Superior temporal gyrus (tissue), 1 donor: Measurements from ENCODE around the gene PEMT.

Experiments used
- DNase-seq: peaks from one replicate; pipeline ENCODE4 v3.0.0-alpha.2; 2016; ENCODE audit errors: extremely low spot score

The PEMT gene

DNA sequence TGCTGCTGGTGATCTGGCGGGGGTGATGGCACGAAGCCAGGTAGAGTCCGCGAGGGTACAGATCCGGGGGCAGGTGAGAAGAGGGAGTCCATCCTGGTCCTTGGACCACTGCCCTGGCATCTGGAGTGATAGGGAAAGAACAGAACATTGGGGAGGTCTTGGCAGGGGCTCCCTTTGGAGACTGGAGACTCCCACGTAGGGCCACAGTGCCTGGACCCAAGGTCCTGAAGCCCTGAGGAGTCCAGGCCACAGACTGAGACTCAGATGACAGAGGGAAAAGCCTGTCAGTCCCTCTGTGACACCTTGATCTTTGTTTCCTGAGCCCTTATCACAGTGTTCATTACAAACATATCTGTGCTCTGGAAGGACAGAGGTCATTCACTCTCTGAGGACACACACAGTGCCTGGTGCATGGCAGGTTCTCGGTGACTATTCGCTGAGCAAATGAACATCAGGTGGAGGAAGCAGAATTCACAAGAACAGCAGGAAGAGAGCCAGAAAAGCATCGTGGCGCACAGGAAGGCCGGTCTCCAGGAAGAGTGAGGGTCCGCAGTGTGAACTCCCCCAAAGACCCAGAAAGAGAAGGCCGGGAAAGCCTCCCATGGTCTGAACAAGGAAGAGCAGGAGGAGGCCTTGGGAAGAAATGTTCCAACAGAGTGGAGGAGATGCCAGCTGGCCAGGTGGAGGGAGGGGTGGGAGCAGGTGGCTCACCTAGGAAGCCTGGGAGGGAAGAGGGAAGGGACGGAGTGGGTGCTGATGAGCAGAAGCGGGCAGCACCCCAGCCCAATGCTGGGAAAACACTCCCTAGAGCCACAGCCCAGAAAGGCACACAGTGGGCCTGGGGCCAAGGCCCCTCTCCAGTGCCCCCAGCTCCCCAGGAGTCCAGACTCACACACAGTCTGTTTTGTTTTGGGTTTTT lies 20.5 kb downstream of the PEMT start:
- no peak for DNase-seq

DNA sequence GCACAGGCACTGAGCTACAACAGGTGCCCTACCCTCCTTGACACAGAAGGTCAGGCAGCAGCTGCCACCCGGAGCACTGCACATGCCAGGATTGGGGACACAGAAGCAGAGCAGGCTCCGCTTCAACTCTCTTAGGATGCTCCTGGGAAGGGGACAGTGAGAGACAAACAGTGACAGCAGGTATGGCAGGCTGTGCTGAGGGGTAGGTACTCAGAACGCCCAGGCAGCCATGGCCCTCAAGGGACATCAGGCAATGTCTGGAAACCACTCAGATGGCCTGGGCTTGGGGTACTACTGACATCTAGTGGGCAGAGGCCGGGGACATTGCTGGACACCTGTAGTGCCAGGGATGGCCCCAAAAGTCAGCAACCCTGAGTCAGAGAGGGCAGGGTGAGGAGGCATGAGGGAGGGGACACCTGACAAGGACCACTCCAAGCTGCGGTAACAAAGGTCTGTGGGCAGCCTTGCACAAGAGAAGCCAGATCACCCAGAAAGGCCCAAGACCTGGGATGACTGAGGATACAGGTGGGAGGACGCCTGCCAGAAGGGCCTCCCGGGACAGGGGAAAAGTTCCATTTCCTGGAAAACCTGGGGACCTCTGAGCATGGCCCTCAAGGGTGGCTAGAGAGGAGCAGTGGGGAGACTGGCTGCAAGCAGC lies 21.2 kb downstream of the PEMT start:
- peak; percentile 45 for DNase-seq

DNA sequence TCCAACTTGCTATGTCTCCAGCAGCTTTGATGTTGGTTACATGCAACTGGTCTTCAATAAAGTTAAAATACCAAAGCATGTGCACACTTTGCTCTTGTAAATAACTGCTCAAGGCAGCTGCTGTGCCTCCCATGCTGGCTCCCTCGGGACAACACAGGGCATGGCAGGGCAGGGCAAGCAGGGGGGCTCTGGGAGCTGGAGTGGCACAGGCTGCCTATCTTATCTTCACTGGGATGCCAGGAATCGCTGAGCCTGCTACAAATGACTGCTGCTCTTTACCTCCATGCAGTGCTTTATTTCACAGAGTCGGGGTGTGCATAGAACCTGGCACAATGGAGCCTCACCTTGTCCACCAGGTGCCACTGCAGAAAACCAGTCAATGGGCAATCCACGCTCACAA lies 21.8 kb downstream of the PEMT start:
- no peak for DNase-seq

DNA sequence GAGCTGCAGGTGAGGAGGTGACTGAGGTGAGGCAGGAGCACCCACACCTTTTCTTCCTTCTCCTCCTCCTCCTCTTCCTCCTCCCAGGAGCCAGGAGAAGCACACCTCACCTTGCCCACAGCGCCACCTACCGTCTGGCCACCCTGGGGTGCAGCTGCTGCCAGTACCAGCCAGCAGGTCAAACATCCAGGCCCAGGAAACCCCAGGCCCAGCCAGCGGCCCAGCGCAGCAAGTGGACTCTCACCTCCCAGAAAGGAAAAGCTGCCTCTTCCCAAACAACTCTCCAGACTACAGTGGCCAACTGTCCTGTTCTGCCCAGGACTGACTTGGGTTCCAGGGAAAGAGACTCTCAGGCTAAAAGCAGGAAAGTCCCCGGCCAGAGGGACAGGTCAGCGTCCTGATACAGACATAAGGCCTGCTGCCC lies 22.7 kb downstream of the PEMT start:
- DNase-seq, result peak; percentile 39

DNA sequence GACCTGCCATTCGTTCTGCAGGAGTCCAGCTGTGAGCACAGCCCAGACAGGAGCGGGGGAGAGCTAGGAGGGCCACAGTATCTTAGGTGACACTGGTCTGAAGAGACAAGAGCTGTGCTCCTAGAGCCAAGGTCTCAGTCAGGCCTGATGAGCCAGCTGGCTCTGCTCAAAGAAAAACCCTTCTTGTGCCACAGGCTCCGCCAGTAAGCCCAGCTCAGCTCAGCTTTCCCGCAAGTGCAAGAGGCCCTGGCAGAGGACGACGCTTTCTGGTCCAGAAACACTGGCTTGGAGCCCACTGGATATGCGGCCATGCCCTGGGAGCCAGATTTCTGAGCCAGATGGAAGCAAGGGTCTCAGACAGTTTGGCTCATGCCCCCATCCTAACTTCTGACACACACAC lies 23.9 kb downstream of the PEMT start:
- peak; percentile 46 for DNase-seq

DNA sequence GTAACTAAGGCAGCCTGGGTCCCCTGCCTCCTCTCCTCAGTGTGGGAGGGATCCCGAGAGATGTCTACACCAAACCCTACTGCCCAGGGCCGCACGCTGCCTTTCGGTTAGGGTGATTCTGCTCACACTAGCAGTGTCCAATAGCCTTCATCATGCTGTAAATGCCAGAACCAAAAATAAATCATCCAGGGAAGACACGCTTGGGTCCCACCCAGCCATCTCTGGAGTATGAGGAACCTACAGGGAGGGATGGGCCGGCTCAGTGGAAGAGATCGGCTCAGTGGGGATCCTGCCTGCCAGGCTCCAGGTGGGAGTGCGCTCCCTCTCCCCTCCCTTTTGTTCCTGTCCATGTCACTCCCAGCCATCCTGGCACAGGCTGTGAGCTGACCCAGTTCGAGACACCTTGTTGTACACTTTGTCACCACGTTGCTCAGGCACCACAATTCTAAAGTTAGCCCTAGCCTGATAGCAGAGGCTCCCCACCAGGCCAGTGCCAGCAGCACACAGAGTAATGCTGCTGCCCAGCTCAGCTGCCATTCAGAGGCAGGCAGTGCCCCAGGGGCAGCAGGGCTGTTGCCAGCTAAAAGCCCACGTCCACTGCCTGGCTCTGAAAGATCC lies 24.5 kb downstream of the PEMT start:
- DNase-seq, result no peak

DNA sequence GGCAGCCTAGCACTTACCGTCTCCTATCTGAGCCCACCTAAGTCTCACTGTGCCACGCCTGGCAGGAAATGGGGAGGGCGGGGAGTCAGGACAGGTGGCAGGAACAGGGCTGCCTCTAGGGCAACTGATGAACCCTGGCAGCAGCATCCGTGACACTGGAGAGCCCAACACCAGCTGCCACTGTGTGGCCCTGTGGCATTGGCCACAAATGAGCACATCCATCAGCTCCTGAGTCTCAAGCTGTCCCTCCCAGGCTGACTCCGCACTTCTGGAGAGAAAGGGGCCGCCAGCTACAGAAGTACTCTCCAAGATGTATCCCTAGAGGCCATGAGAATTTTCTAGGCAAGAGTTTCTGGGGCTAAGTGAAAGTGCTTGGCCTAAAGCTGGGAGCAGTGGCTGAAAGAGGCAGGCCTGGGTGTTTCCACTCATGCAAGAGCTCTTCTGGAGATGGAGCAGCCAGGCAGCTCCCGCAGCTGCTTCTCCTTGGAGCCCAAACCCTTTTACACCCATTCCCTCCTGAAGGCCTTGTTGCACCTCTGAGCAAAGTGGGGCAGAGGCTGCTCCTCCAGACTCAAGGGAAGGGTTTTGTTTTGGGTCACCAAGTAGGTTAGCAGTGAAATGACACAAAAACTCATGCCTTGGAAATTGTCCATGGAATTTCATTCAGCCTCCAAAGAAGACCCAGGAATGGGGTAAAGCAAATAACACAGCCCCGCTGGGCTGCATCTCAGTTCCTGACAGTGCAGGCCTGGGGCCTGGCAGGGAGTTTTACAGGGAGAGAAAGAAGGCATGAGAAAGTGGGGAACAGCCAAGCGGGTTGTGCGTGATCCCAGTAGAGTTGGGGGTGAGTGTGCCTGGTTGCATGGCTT lies 25.8 kb downstream of the PEMT start:
- no peak for DNase-seq

DNA sequence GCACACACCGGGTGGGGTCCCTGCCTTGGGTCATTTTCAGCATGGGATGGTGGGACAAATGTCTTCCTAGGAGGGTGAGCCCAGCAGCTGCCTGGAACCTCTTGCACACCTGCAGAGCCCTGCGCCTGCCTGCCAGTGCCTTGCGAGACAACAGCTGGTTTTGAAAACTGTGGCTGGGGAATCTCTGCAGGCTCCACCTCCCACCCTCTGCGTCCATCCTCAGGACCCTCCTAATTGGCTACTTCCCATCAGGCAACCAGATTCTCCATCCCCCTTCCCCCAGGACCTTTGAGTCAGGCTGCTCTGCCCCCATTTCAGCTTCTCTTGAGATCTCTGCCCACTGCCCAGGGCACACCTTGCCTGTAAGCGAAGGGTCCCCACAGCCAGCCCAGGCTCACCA lies 26.6 kb downstream of the PEMT start:
- DNase-seq, result no peak

DNA sequence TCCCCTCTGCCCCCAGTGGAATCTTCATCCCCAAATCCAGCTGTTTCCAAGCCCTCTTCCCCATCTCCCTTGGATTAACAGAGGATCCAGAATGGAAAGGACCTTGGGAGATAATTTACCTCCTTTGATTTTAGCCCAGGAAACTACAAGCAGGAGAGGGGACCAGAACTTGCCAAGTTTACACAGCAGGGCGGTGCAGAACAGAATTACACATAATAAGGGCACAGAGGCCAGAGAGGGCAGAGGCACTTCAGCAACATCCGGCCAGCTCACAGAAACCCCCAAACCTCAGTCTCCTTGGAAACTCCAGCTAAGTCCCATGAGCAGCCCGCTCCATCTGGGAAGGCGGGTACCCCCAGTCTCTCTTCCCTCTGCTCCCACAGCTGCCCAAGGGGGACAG lies 27.2 kb downstream of the PEMT start:
- no peak for DNase-seq

DNA sequence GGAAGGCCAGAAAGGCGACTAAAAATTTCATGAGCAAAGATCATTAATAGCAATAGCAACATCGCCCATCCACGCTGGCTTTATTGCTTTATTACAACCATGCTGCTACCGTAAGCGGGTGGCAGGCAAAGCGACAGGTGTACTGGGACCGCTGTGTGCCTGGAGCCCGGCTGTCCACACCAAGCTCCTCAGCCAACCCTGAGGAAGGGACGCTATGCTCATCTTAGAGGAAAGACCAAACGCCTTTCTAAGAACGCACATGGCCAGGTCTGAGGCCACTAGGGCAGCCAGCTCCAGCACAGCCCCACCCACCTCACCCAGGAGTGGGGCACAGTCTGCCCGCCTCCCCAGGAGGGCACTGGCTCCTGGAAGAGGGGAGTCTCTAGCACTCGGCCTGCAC lies 28.0 kb downstream of the PEMT start:
- DNase-seq, result no peak

DNA sequence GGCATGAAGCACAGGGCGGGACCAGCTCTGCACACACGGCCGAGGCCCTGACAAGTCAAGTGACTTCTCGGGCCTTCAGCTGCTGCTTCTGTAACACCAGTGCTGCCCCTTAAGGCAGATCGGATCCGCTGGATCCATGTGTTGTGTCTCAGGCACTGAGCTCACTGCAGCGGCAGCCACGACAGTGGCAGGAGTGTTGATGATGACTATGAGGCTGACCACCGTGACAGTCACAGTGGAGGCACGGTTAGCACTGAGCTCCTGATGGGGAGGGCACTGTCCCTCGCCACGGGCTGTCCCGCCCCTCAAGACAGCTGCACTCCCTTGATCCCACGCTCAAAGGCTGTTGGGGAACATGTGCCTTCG lies 29.4 kb downstream of the PEMT start:
- DNase-seq, result no peak

DNA sequence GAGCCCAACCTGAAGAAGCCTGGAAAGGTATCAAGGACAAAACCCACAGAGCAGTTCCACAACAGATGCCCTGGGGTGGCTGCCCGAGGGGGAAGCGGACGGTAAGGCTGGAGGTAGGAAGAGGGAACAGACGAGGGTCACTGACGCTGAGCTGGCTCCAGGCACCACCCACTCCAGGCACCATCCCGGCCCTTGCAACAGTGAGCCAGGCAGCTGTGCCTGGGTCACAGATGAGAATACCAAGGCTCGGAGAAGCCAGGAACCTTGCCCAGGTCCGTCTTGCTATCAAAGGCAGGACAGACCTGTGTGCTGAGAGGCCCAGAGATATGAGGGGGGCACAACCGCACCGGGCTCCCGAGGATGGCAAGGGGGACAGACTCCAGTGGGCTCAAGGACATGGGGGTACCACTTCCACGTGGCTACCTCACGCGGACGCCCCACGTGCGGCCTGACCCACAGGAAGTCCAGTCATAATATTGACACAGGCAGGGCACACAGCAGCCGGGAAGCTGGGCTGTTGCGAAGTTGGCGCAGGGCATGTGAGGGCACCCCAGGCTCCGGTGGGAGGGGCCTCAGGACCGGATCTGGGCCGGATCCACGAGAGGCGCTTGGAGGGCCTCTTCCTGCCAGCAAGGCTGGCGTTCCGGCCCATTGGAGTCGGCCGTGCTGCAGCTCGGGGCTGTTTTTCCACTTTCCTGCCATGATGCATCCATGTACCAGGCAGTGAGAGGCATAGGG lies 29.9 kb downstream of the PEMT start:
- no peak for DNase-seq

DNA sequence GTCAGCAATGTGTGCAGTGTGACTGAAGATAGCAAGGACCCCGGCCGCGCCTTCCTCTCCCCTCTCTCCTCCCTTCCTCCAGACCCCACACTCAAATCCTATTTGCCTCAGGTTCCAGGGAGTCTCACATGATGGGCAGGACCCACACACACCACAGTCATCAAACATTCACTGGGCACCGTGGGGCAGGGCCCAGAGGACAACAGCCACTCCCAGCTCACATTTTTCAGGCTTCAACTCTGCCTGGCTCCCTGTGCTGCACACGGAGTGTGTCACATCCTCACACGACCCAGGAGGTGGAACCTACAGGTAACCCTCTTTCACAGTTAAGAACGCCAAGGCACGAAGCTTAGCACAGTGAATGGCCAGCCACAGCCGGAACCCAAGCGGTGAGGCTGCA lies 30.5 kb downstream of the PEMT start:
- DNase-seq, result no peak

DNA sequence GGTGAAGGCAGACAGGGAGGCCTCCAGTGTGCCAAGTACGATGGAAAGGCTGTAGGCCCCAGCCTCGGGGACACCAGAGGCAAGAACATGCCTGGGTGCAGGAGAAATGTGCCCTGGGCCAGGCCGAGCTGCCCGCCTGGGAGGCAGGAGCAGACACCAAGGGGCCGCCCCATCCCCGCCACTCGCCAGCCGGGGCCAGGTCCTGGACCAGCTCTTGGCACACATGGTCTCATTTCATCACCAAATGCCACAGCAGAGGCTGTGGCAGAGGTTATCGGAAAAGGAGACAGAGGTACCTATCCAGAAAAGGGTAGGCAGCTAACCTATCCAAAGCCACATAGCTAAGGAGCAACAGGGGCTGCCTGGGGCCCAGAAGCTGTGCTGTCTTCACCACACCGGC lies 31.3 kb downstream of the PEMT start:
- DNase-seq, result no peak

DNA sequence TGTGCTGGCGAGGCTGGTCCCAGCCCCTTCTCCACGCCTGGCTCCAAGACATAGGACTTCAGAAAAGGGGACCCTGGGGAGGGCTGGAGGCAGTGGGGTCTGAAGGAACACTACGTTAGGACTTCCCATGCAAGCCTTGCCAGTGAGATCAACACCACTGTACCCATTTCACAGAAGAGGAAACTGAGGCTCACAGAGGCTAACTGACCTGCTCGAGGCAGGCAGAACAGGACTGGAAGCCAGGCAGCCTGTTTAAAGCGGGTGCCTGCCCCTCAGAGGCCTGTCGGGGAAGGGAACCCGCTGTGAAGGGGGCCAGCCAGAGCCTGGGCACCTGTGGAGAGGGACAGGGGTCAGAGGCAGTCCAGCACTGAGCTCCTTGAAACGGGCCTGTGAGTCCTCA lies 32.3 kb downstream of the PEMT start:
- DNase-seq, result no peak

DNA sequence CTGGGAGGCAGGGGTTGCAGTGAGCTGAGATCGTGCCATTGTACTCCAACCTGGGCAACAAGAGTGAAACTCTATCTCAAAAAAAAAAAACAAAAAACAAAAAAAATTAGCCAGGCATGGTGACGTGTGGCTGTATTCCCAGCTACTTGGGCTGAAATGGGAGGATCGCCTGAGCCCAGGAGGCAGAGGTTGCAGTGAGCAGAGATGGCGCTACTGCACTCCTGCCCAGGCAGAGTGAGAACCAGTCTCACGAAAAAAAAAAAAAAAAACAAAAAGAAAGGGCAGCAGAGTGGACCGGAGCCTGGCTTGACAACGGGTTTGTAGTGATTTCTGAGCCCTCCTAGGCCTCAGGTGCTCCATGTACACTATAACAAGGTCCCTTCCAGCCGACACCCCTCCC lies 33.1 kb downstream of the PEMT start:
- no peak for DNase-seq

DNA sequence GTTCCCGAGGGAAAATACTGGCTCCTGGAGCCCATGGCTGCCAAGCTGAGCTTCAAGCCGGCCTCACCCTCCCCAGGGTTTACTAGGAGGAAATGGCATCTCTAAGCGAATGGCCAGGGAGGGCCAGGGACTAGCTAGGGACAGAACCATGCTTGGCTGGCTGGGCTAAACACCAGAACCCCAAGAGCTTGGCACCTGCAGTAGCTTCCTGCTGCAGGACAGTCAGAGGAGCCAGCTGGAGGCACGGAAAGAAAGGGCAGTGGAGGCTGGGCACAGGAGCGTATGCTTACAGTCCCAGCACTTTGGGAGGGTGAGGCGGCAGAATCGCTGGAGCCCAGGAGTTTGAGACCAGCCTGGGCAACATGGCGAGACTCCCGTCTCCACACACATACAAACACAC lies 33.7 kb downstream of the PEMT start:
- peak; percentile 17 for DNase-seq

DNA sequence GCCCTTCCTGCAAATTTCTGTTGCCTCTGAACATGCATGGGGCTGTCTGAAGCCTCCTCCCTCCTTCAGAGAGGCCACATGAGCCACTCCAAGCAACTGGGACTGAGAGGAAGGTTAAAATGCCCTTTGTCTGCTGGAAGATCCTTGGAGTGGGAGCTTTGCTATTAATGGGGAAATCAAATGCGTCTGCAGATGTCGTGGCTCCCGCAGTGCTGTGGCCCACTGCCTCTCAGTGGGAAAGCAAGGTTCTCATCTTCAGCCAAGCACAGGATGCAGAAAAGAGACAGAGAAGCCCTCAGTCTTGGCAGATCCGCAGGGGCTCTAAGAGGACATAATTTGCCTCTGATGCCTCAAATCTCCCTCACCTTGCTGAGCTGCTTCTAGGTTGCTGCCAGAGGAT lies 34.8 kb downstream of the PEMT start:
- DNase-seq, result no peak

DNA sequence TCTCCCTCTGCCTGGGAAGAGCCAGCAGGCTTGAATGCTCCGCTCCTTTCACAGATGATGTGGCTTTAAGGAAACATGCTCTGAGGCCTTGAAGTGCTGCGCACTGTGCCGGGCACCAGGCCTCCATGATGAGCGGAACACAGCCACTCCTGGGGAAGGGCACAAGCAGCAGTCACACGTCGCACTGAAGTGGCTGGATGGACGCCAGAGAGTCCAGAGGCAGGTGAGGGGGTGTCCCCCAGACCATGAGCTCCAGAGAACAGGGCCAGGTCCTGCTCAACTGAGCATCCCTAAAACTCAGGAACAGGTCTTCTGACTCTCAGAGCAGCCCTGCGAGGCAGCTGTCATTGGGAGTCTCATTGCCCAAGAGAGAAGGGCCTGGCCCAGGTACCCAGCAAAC lies 35.6 kb downstream of the PEMT start:
- DNase-seq, result no peak

DNA sequence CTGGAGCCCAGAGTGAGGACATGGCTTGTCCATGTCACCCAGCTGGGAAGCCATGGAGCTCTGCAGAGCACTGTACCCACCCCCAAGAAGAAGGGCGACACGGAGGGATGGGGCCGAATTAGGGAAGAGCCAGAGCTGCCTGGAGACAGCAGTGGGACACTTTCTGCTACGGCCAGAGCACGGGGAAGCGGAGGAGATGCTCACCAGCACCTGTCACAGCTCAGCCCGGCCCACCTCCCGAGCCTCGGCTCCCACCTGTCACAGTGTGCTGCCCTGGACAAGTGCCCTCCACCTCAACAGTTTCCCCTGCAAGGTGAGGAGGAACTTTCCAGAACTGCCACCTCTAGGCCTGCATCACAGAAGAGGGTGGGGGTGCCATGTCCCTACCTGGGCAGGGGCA lies 36.4 kb downstream of the PEMT start:
- DNase-seq, result no peak

DNA sequence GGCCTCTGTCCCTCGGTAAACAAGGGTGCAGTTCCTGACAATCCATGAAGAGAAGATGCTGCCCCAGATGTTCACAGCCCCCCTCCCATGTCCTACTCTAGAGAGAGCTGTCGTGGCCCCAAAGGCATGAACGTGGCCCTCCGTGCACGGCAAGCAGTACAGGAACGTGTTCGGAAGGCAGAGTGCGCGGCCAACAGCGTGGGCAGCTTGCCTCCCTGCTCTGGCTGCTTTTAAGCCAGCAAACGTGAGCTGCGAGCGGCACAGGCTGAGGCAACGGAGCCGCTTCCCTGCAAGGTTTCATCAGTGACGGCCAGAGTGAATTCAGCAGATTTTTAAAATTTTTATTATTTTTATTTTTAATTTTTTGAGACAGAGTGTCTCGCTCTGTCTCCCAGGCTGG lies 37.2 kb downstream of the PEMT start:
- no peak for DNase-seq
